Measurements from ENCODE around the gene ANKS6.

DNA sequence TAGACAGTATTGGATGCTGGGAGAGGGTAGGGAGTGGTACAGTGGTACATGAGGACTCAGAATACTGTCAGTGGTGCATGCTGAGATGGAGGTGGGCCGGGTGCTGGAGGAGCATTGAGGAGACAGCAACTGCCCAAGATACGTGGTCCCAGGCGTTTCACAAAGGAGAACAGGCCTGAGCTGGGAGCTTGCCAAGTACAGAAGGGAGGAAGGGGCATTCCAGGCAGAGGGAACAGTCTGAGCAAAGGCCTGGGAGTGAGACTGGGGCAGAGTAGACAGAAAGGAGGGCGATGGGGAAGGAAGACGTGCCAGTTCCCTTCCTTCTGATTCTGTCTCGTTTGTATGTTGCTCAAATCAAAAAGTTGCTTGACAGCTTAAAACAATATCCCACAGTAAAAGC, 26.3 kb upstream of the ANKS6 start:
- TF ChIP-seq POLR2A (IDR thresholded peaks at IDR 0.05) (no peak), CTCF (IDR thresholded peaks at IDR 0.05) (no peak)
